Calu3 (cell line): ENCODE measurements around the gene TBC1D3B. TPM values are rescaled to one million over a fixed set of nuclear protein-coding genes. Genes with fewer than 3 reads are reported as not detected.

Experiments
- BruUV-seq: library from RNA; stranded (reverse); fragments of 400-500 nt; replicated peaks from 2 replicates; lab custom pipeline; 2021; lab: Mats Ljungman, UMichigan
- CTCF ChIA-PET: fragments of 300-600 bp; sonication (Branson Sonifier 250); formaldehyde crosslinking; loops from one replicate; lab custom pipeline; 2022; ENCODE audit warnings: antibody characterized with exemption; lab: Charles Lee
- DNase-seq: peaks from one replicate; pipeline ENCODE4 v3.0.0; 2022
- H3K27ac Mint-ChIP-seq: one replicate; pipeline ENCODE4 v1.8.0; 2022; ENCODE audit warnings: mixed read lengths; ENCODE audit not compliant: unreplicated experiment
- H3K27me3 Mint-ChIP-seq: one replicate; pipeline ENCODE4 v1.8.0; 2022; ENCODE audit warnings: mixed read lengths; ENCODE audit not compliant: unreplicated experiment
- H3K36me3 Mint-ChIP-seq: one replicate; pipeline ENCODE4 v1.8.0; 2022; ENCODE audit warnings: mild to moderate bottlenecking, moderate library complexity, mixed read lengths; ENCODE audit not compliant: insufficient read depth, unreplicated experiment
- H3K4me1 Mint-ChIP-seq: one replicate; pipeline ENCODE4 v1.8.0; 2022; ENCODE audit warnings: mild to moderate bottlenecking, low read depth, mixed read lengths; ENCODE audit not compliant: unreplicated experiment
- H3K4me3 Mint-ChIP-seq: one replicate; pipeline ENCODE4 v1.8.0; 2022; ENCODE audit warnings: mild to moderate bottlenecking, low read depth, moderate library complexity, mixed read lengths; ENCODE audit not compliant: unreplicated experiment
- H3K9me3 Mint-ChIP-seq: one replicate; pipeline ENCODE4 v1.8.0; 2022; ENCODE audit warnings: low read depth, mixed read lengths; ENCODE audit not compliant: unreplicated experiment
- CTCF ChIP-seq: fragments of 200-600 bp; IDR thresholded peaks from one replicate; pipeline ENCODE4 v1.8.0; 2022; ENCODE audit warnings: antibody characterized with exemption; ENCODE audit not compliant: unreplicated experiment
- intact Hi-C: fragments of 100-400 bp; cut with micrococcal nuclease; formaldehyde crosslinking; loops from one replicate; pipeline ENCODE4 v1.10.0; 2022; ENCODE audit not compliant: unreplicated experiment
- total RNA-seq: library from RNA; stranded (reverse); gene quantifications from 2 replicates; pipeline ENCODE4 v1.2.3, GENCODE V29; 2022

The TBC1D3B gene
- total RNA-seq, 1 experiment from 2014 or later: 73.5 TPM

DNA sequence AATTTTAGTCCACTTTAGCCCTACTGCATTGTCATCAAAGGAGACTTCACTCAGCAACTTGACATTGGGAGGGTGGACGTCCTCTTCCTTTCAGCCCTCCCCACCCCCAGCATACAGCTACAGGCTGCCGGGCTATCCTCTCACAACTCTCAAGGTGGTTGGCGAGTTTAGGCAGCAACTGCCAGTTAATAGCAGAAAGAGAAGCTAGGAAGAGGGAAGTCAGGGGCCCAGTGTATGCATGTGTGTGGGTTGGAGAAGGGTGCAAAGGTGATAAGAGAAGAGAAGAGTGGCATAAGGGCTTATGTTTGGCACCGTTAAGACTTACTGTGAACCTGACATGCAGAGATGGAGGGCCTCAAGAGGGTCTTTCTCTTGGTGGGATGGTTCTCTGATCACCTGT is 41.0 kb downstream of the TBC1D3B start:
- TF ChIP-seq CTCF: no peak
- CTCF ChIA-PET: no interaction called here
- Mint-ChIP-seq H3K9me3 (no peaks in the 10 kb centered on the region), H3K4me3 (no peak overlapping the region), H3K27ac (no peak overlapping the region), H3K4me1 (no peaks in the 10 kb centered on the region), H3K36me3 (no peaks in the 10 kb centered on the region), H3K27me3 (peaks cover 73% of the 10 kb centered on the region)
- DNase-seq: no peak
- intact Hi-C loops: no loop called here
- no TSS peak for BruUV-seq

GRCh38 chr17:36133602-36134236 is 42.7 kb downstream of the TBC1D3B start:
- DNase-seq: no peak
- Mint-ChIP-seq H3K4me1 (no peaks in the 10 kb centered on the region), H3K27ac (no peak overlapping the region), H3K9me3 (no peaks in the 10 kb centered on the region), H3K36me3 (no peaks in the 10 kb centered on the region), H3K4me3 (no peak overlapping the region), H3K27me3 (peaks cover 88% of the 10 kb centered on the region)
- intact Hi-C loops: no loop called here
- no TSS peak for BruUV-seq
- no peak for TF ChIP-seq CTCF
- CTCF ChIA-PET: no interaction called here

- no peak for DNase-seq
- intact Hi-C loops: no loop called here
- CTCF ChIA-PET: no interaction called here
- TF ChIP-seq CTCF: no peak
- Mint-ChIP-seq H3K4me1 (no peaks in the 10 kb centered on the region), H3K27ac (no peak overlapping the region), H3K36me3 (no peaks in the 10 kb centered on the region), H3K4me3 (no peak overlapping the region), H3K9me3 (no peaks in the 10 kb centered on the region), H3K27me3 (peaks cover 94% of the 10 kb centered on the region)
- BruUV-seq: no TSS peak
Observed at GRCh38 chr17:36132421-36132831, 44.0 kb downstream of the TBC1D3B start.

GRCh38 chr17:36131931-36132330 is 44.5 kb downstream of the TBC1D3B start:
- H3K9me3 Mint-ChIP-seq: no peaks in the 10 kb centered on the region
- H3K4me1 Mint-ChIP-seq: no peaks in the 10 kb centered on the region
- peaks cover 94% of the 10 kb centered on the region for H3K27me3 Mint-ChIP-seq
- CTCF ChIA-PET: interaction anchor here (0.6 kb wide), 1 partner anchor 185 kb away, joined by 3 read pairs; no protein-coding TSS in a partner anchor
- intact Hi-C loops: no loop called here
- no peak for DNase-seq
- no peaks in the 10 kb centered on the region for H3K36me3 Mint-ChIP-seq
- no peak overlapping the region for H3K4me3 Mint-ChIP-seq
- no TSS peak for BruUV-seq
- TF ChIP-seq CTCF: no peak
- no peak overlapping the region for H3K27ac Mint-ChIP-seq
